SK-N-SH (cell line): ENCODE results near the gene NT5M. TPM values are rescaled to one million over a fixed set of nuclear protein-coding genes. Genes with fewer than 3 reads are reported as not detected.

Experiments
- CTCF ChIA-PET: fragments of 300-600, 350-600 bp; formaldehyde crosslinking; extraction: SDS; loops from one replicate; lab custom pipeline; 2021; lab: Yijun Ruan, JAX
- POLR2A ChIA-PET: fragments of 350-600 bp; sonication (Branson Sonifier 250); formaldehyde crosslinking; extraction: SDS; loops from one replicate; lab custom pipeline; 2020; ENCODE audit warnings: antibody characterized with exemption, inconsistent platforms; lab: Yijun Ruan, JAX
- DNase-seq: peaks from one replicate; pipeline ENCODE4 v3.0.0; 2012
- H2AFZ ChIP-seq: fragments of 200-600 bp; sonication (generic); 2 replicates; pipeline ENCODE4 v1.8.1; 2016; ENCODE audit warnings: antibody characterized with exemption, mild to moderate bottlenecking, low read depth
- H3F3A ChIP-seq: fragments of 200-600 bp; sonication (generic); replicated peaks from 2 replicates; pipeline ENCODE3; 2016; ENCODE audit warnings: antibody characterized with exemption, mild to moderate bottlenecking; ENCODE audit not compliant: insufficient read depth
- H3K27ac ChIP-seq, 2 experiments: fragments of 200-500 bp in 1 of 2; fragments of 200-600 bp in 1 of 2; sonication (Bioruptor generic) in 1 of 2; sonication (generic), shearing (Covaris generic) in 1 of 2; 2 replicates each; pipeline versions ENCODE4 v1.5.1 to v1.6.1; 2014 to 2016; ENCODE audit warnings: low read depth in 2 of 2, inconsistent platforms in 1 of 2, low read length in 1 of 2, mild to moderate bottlenecking in 1 of 2, mixed read lengths in 1 of 2
- H3K27me3 ChIP-seq: fragments of 200-600 bp; sonication (generic), shearing (Covaris generic); 2 replicates; pipeline ENCODE4 v1.6.1; 2016; ENCODE audit warnings: mixed run types; ENCODE audit not compliant: insufficient read depth
- H3K36me3 ChIP-seq, 2 experiments: fragments of 200-500 bp in 1 of 2; fragments of 200-600 bp in 1 of 2; sonication (Bioruptor generic) in 1 of 2; sonication (generic) in 1 of 2; replicated peaks in 1 of 2; 2 replicates each; pipeline versions ENCODE3 to v1.5.1; 2014 to 2016; ENCODE audit warnings: low read length in 1 of 2, mild to moderate bottlenecking in 1 of 2; ENCODE audit not compliant: insufficient read depth in 2 of 2, control insufficient read depth in 1 of 2
- H3K4me1 ChIP-seq, 2 experiments: fragments of 200-500 bp in 1 of 2; fragments of 200-600 bp in 1 of 2; sonication (Bioruptor generic) in 1 of 2; sonication (generic), shearing (Covaris generic) in 1 of 2; 2 replicates each; pipeline versions ENCODE4 v1.5.1 to v1.6.1; 2014 to 2016; ENCODE audit warnings: low read depth in 1 of 2, low read length in 1 of 2, mixed run types in 1 of 2; ENCODE audit not compliant: insufficient read depth in 2 of 2, control insufficient read depth in 1 of 2
- H3K4me2 ChIP-seq: fragments of 200-600 bp; sonication (generic), shearing (Covaris generic); 2 replicates; pipeline ENCODE4 v1.6.1; 2017; ENCODE audit warnings: mixed run types
- H3K4me3 ChIP-seq, 2 experiments: fragments of 200-500 bp in 1 of 2; fragments of 200-600 bp in 1 of 2; sonication (Bioruptor generic) in 1 of 2; sonication (generic), shearing (Covaris generic) in 1 of 2; 2 replicates each; pipeline versions ENCODE4 v1.5.1 to v1.8.1; 2014 to 2016; ENCODE audit warnings: low read depth in 2 of 2, inconsistent platforms in 1 of 2, low read length in 1 of 2, mild to moderate bottlenecking in 1 of 2, mixed read lengths in 1 of 2, moderate library complexity in 1 of 2
- H3K79me2 ChIP-seq: fragments of 200-600 bp; sonication (generic); 2 replicates; pipeline ENCODE4 v1.8.1; 2017; ENCODE audit warnings: mild to moderate bottlenecking; ENCODE audit not compliant: insufficient read depth
- H3K9ac ChIP-seq: fragments of 200-600 bp; sonication (generic); 2 replicates; pipeline ENCODE4 v1.6.1; 2017; ENCODE audit warnings: mixed run types
- H3K9me2 ChIP-seq: fragments of 200-600 bp; sonication (generic); 2 replicates; pipeline ENCODE4 v1.6.1; 2017; ENCODE audit warnings: mixed run types
- H3K9me3 ChIP-seq: fragments of 200-600 bp; sonication (generic); 2 replicates; pipeline ENCODE4 v1.6.1; 2017; ENCODE audit warnings: mixed run types, mild to moderate bottlenecking, moderate library complexity
- H4K20me1 ChIP-seq: fragments of 200-600 bp; sonication (generic); 2 replicates; pipeline ENCODE4 v1.6.1; 2017; ENCODE audit warnings: mild to moderate bottlenecking, mixed run types; ENCODE audit not compliant: insufficient read depth
- EZH2phosphoT487 ChIP-seq: fragments of 200-600 bp; sonication (generic); IDR thresholded peaks from 2 replicates; pipeline ENCODE4 v1.6.1; 2017; ENCODE audit warnings: low read depth, mixed run types, mild to moderate bottlenecking, antibody characterized with exemption, moderate library complexity, borderline replicate concordance
- FOXM1 ChIP-seq: IDR thresholded peaks from 2 replicates; pipeline ENCODE4 v1.4.0; 2012; ENCODE audit warnings: low read depth, mild to moderate bottlenecking
- MAX ChIP-seq: IDR thresholded peaks from 2 replicates; pipeline ENCODE4 v1.4.0; 2012; ENCODE audit warnings: low read depth
- MEF2A ChIP-seq: IDR thresholded peaks from 2 replicates; pipeline ENCODE4 v1.4.0; 2012; ENCODE audit warnings: low read depth, borderline replicate concordance
- PBX3 ChIP-seq: IDR thresholded peaks from 2 replicates; pipeline ENCODE4; 2012
- RXRA ChIP-seq: IDR thresholded peaks from 2 replicates; pipeline ENCODE4 v1.4.0; 2012; ENCODE audit warnings: low read depth, mild to moderate bottlenecking, borderline replicate concordance
- SIN3A ChIP-seq: IDR thresholded peaks from 2 replicates; pipeline ENCODE4 v1.6.1; 2012; ENCODE audit warnings: low read depth, mild to moderate bottlenecking, low read length, moderate library complexity, borderline replicate concordance
- SMC3 ChIP-seq: IDR thresholded peaks from 2 replicates; pipeline ENCODE4 v1.6.1; 2012; ENCODE audit warnings: low read depth, low read length, improper control_type of control experiment
- TEAD4 ChIP-seq: IDR thresholded peaks from 2 replicates; pipeline ENCODE4 v1.4.0; 2012; ENCODE audit warnings: mild to moderate bottlenecking, borderline replicate concordance; ENCODE audit not compliant: insufficient read depth
- USF1 ChIP-seq: IDR thresholded peaks from 2 replicates; pipeline ENCODE4 v1.4.0; 2012; ENCODE audit warnings: low read depth, borderline replicate concordance
- WGBS: methylation state at CpG from one replicate; pipeline ENCODE4 v1.1.6; 2017; ENCODE audit warnings: low lambda C conversion rate; 5-methylcytosine and 5-hydroxymethylcytosine counted together
- polyA plus RNA-seq, 3 experiments: library from polyadenylated mRNA; depleted of rRNA; stranded (reverse); fragments of >200 nt; gene quantifications; 2 replicates each; pipeline ENCODE4 v1.2.3, GENCODE V29; 2012

The NT5M gene
- polyA plus RNA-seq, 1 of the 3 experiments (the other 2 are of a cell fraction), result 3.9 TPM

- Histone ChIP-seq H3K79me2 (no peaks in the 10 kb centered on the region), H3K27me3 (no peaks in the 10 kb centered on the region), H3F3A (peaks cover 5% of the 10 kb centered on the region), H3K9me3 (no peaks in the 10 kb centered on the region), H3K9ac (no peak overlapping the region), H3K4me1 (peaks cover 0 to 28% of the 10 kb centered on the region in 2 experiments; a peak in 1 of 4 replicates), H3K27ac (peak overlapping the region in 1 of 2 experiments; percentile 75; a peak in 2 of 4 replicates), H2AFZ (no peak overlapping the region), H3K4me2 (no peak overlapping the region), H3K9me2 (no peaks in the 10 kb centered on the region), H3K36me3 (no peaks in the 10 kb centered on the region), H3K4me3 (no peak overlapping the region), H4K20me1 (no peaks in the 10 kb centered on the region)
- TF ChIP-seq EZH2phosphoT487 (no peak), MAX (no peak), SMC3 (no peak), PBX3 (no peak), RXRA (no peak), USF1 (no peak), TEAD4 (no peak)
- CTCF ChIA-PET, result interaction anchor here (1.0 to 7.7 kb wide), 12 partner anchors 11 to 286 kb away, joined by 3 to 155 read pairs (median 13); partner anchors contain the start of gene RASD1
- DNase-seq, result peak; percentile 39
- POLR2A ChIA-PET, result no interaction called here
- WGBS, result 85% methylated on average over 9 of the region's 14 CpGs
Measured at GRCh38 chr17:17352836-17353624, 49.9 kb downstream of the NT5M start.

GRCh38 chr17:17353625-17354484 is 50.7 kb downstream of the NT5M start:
- POLR2A ChIA-PET, result interaction anchor here (0.7 kb wide), 1 partner anchor 73 kb away, joined by 3 read pairs; the partner anchor contains the start of gene COPS3

More at GRCh38 chr17:17353625-17354484, 50.7 kb downstream of the NT5M start:
- H3K27me3 ChIP-seq, result no peaks in the 10 kb centered on the region
- TF ChIP-seq SIN3A, result no peak
- no peak for TF ChIP-seq FOXM1
- TF ChIP-seq MEF2A, result no peak
- H3K9me2 ChIP-seq, result no peaks in the 10 kb centered on the region
- H3K4me2 ChIP-seq, result no peak overlapping the region
- H3K79me2 ChIP-seq, result no peaks in the 10 kb centered on the region
- no peaks in the 10 kb centered on the region for H4K20me1 ChIP-seq
- no peak overlapping the region for H3K9ac ChIP-seq
- CTCF ChIA-PET, result interaction anchor here (0.7 to 7.7 kb wide), 33 partner anchors 9 to 913 kb away, joined by 3 to 155 read pairs (median 7); partner anchors contain the start of genes PEMT and RASD1
- H3K4me1 ChIP-seq, result peaks cover 0 to 28% of the 10 kb centered on the region in 2 experiments; a peak in 1 of 4 replicates
- H2AFZ ChIP-seq, result no peak overlapping the region
- no peak for DNase-seq
- peaks cover 5% of the 10 kb centered on the region for H3F3A ChIP-seq
- no peaks in the 10 kb centered on the region for H3K36me3 ChIP-seq
- H3K9me3 ChIP-seq, result no peaks in the 10 kb centered on the region
- no peak overlapping the region for H3K4me3 ChIP-seq
- H3K27ac ChIP-seq, result no peak overlapping the region
- 66% methylated on average over 10 of the region's 15 CpGs for WGBS
